Muscle layer of colon (tissue), 2 donors: ENCODE measurements around the gene CPNE1.
A peak's percentile ranks its signal among the peaks of the same experiment; 100 is the strongest.

Experiments used
- H3K27ac ChIP-seq: one replicate; pipeline ENCODE4 v1.7.0; 2013; ENCODE audit warnings: low read depth, mild to moderate bottlenecking, low read length, moderate library complexity
- H3K27me3 ChIP-seq, 2 donors: one replicate each; pipeline ENCODE4 v1.7.0; 2013; ENCODE audit warnings: low read length in 2 of 2, mild to moderate bottlenecking in 2 of 2; ENCODE audit not compliant: insufficient read depth in 2 of 2, control insufficient read depth in 1 of 2
- H3K36me3 ChIP-seq: one replicate; pipeline ENCODE4 v1.7.0; 2013; ENCODE audit warnings: mild to moderate bottlenecking, low read length; ENCODE audit not compliant: insufficient read depth
- H3K4me1 ChIP-seq: one replicate; pipeline ENCODE4 v1.7.0; 2013; ENCODE audit warnings: mild to moderate bottlenecking, low read length; ENCODE audit not compliant: insufficient read depth
- H3K4me3 ChIP-seq, 2 donors: one replicate each; pipeline ENCODE4 v1.7.0; 2013; ENCODE audit warnings: low read length in 2 of 2, low read depth in 1 of 2, mild to moderate bottlenecking in 1 of 2, moderate library complexity in 1 of 2
- H3K9ac ChIP-seq: one replicate; pipeline ENCODE4 v1.7.0; 2013; ENCODE audit warnings: low read length
- H3K9me3 ChIP-seq: one replicate; pipeline ENCODE4 v1.7.0; 2013; ENCODE audit warnings: mild to moderate bottlenecking, low read length
- donor health status: abdominal sarcoma.
- donor health status: Adenocarcinoma of cecum.

CPNE1 gene

GRCh38 chr20:35600993-35601973 is 63.4 kb downstream of the CPNE1 start:
- Histone ChIP-seq H3K9me3 (no peaks in the 10 kb centered on the region), H3K36me3 (no peaks in the 10 kb centered on the region), H3K4me1 (no peaks in the 10 kb centered on the region), H3K4me3 (peak overlapping the region; percentile 45 to 78), H3K27ac (no peak overlapping the region), H3K9ac (no peak overlapping the region), H3K27me3 (peaks cover 0 to 24% of the 10 kb centered on the region in 2 donors)

- Histone ChIP-seq H3K36me3 (no peaks in the 10 kb centered on the region), H3K9me3 (no peaks in the 10 kb centered on the region), H3K9ac (no peak overlapping the region), H3K27ac (no peak overlapping the region), H3K4me1 (no peaks in the 10 kb centered on the region), H3K27me3 (peaks cover 0 to 24% of the 10 kb centered on the region in 2 donors), H3K4me3 (peak overlapping the region; percentile 45 to 78)
Measured at GRCh38 chr20:35600176-35600992, 64.3 kb downstream of the CPNE1 start.

DNA sequence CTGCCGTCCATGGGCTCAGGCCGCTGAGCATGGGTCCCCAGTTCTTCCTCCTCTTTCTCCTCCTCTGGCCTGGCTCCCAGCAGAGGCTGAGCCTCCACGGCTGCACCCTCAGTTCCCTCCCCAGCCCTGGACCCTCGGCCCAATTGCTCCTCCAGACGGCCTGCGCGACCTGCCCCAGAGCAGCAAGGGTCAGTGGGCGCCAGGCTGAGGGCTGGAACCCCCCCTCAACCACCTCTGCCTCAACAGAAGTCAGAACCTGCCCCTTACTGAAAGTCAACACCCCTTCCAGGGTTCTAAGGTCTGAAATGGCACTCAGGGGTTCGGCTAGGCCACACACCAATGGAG is 65.0 kb downstream of the CPNE1 start:
- peaks cover 0 to 24% of the 10 kb centered on the region in 2 donors for H3K27me3 ChIP-seq

DNA sequence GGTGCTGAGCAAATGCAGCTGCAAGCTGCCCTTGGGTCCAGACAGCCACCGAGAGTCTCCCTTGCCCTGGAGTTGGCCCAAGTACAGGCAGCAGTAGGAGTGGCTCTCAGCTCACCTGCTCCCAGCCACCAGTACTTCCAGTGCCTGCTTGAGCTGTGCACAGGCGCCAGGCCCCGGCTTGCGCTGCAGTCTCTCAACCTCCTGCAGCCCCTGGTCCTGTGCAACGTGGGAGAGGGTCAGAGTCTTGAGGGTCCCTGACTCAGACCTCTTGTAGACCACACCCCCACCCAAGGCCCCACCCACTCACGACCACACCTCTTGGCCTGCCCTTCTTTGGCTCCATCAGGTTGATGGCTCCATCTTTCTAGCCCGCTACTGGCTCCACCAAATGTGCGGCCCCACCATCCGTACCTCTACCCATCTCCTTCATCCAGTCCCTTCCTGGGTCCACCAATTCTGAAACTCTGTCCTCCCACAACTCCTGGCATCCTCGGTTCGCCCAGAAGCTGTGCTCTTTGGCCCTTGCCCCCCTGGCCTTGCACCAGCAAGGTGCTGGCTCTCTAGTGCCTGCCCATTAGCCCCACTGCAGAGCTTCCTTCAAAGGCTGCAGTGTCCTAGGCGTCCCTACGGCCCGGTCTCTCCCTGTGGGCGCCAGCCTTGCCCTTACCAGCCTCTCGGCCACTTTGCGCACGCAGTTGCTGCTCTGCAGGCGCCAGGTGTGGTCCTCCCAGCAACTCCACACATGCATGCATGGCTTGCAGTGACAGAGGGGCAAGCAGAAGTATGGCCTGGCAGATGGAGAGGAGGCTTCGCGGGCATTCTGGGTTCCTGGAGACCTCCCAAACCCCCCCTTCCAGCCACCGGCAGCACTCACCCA is 65.6 kb downstream of the CPNE1 start:
- H3K27me3 ChIP-seq = peaks cover 0 to 24% of the 10 kb centered on the region in 2 donors
- no peaks in the 10 kb centered on the region for H3K4me1 ChIP-seq
- H3K9ac ChIP-seq = no peak overlapping the region
- no peak overlapping the region for H3K4me3 ChIP-seq
- H3K27ac ChIP-seq = no peak overlapping the region
- H3K36me3 ChIP-seq = no peaks in the 10 kb centered on the region
- no peaks in the 10 kb centered on the region for H3K9me3 ChIP-seq

More for the DNA sequence above, 65.0 kb downstream of the CPNE1 start:
- Histone ChIP-seq H3K9me3 (no peaks in the 10 kb centered on the region), H3K4me3 (no peak overlapping the region), H3K27ac (no peak overlapping the region), H3K36me3 (no peaks in the 10 kb centered on the region), H3K4me1 (no peaks in the 10 kb centered on the region), H3K9ac (no peak overlapping the region)

GRCh38 chr20:35598476-35598875 is 66.2 kb downstream of the CPNE1 start:
- no peak overlapping the region for H3K4me3 ChIP-seq
- H3K27ac ChIP-seq = no peak overlapping the region
- H3K27me3 ChIP-seq = peaks cover 0 to 24% of the 10 kb centered on the region in 2 donors
- H3K9ac ChIP-seq = no peak overlapping the region
- H3K4me1 ChIP-seq = no peaks in the 10 kb centered on the region
- no peaks in the 10 kb centered on the region for H3K36me3 ChIP-seq
- H3K9me3 ChIP-seq = no peaks in the 10 kb centered on the region

GRCh38 chr20:35597186-35597585 is 67.5 kb downstream of the CPNE1 start:
- H3K4me1 ChIP-seq = no peaks in the 10 kb centered on the region
- H3K36me3 ChIP-seq = no peaks in the 10 kb centered on the region
- no peak overlapping the region for H3K27ac ChIP-seq
- peaks cover 0 to 21% of the 10 kb centered on the region in 2 donors for H3K27me3 ChIP-seq
- H3K9ac ChIP-seq = no peak overlapping the region
- H3K4me3 ChIP-seq = no peak overlapping the region
- no peaks in the 10 kb centered on the region for H3K9me3 ChIP-seq

- peaks cover 0 to 15% of the 10 kb centered on the region in 2 donors for H3K27me3 ChIP-seq
- H3K9ac ChIP-seq = no peak overlapping the region
- H3K36me3 ChIP-seq = no peaks in the 10 kb centered on the region
- H3K4me1 ChIP-seq = no peaks in the 10 kb centered on the region
- no peaks in the 10 kb centered on the region for H3K9me3 ChIP-seq
- no peak overlapping the region for H3K27ac ChIP-seq
- no peak overlapping the region for H3K4me3 ChIP-seq
Measured at GRCh38 chr20:35595901-35596300, 68.8 kb downstream of the CPNE1 start.

GRCh38 chr20:35595456-35595855 is 69.2 kb downstream of the CPNE1 start:
- Histone ChIP-seq H3K27me3 (peaks cover 0 to 10% of the 10 kb centered on the region in 2 donors), H3K27ac (no peak overlapping the region), H3K4me1 (no peaks in the 10 kb centered on the region), H3K9ac (no peak overlapping the region), H3K9me3 (no peaks in the 10 kb centered on the region), H3K4me3 (no peak overlapping the region), H3K36me3 (no peaks in the 10 kb centered on the region)

GRCh38 chr20:35592339-35592974 is 72.2 kb downstream of the CPNE1 start:
- no peak overlapping the region for H3K9ac ChIP-seq
- H3K27ac ChIP-seq = no peak overlapping the region
- no peaks in the 10 kb centered on the region for H3K27me3 ChIP-seq
- H3K4me1 ChIP-seq = no peaks in the 10 kb centered on the region
- no peak overlapping the region for H3K4me3 ChIP-seq
- no peaks in the 10 kb centered on the region for H3K36me3 ChIP-seq
- H3K9me3 ChIP-seq = no peaks in the 10 kb centered on the region

GRCh38 chr20:35588397-35588796 is 76.3 kb downstream of the CPNE1 start:
- Histone ChIP-seq H3K9ac (no peak overlapping the region), H3K9me3 (no peaks in the 10 kb centered on the region)

More at GRCh38 chr20:35588397-35588796, 76.3 kb downstream of the CPNE1 start:
- Histone ChIP-seq H3K4me1 (no peaks in the 10 kb centered on the region), H3K27me3 (no peaks in the 10 kb centered on the region), H3K27ac (no peak overlapping the region), H3K4me3 (no peak overlapping the region), H3K36me3 (no peaks in the 10 kb centered on the region)
